Astrocyte of the hippocampus (primary cell): ENCODE data around the gene TMEM98.
"Not testable (repeated sequence)": the region's sequence is repeated elsewhere in the genome, so short reads cannot be mapped to it uniquely, and the experiment has no call there.

Experiments used
- DNase-seq: peaks from one replicate; pipeline ENCODE4 v3.0.0; 2011; ENCODE audit warnings: low read depth, low spot score

TMEM98 gene

GRCh38 chr17:32980230-32980629, 52.3 kb downstream of the TMEM98 start:
- no peak for DNase-seq

- not testable (repeated sequence) for DNase-seq
These were observed 53.7 kb downstream of the TMEM98 start for GRCh38 chr17:32981611-32982010.

GRCh38 chr17:32985050-32985756, 57.2 kb downstream of the TMEM98 start:
- no peak for DNase-seq

- not testable (repeated sequence) for DNase-seq
These were observed 59.5 kb downstream of the TMEM98 start for GRCh38 chr17:32987453-32987805.

- DNase-seq, result not testable (repeated sequence)
These were observed 59.9 kb downstream of the TMEM98 start for GRCh38 chr17:32987868-32988267.

- DNase-seq, result no peak
These were observed 60.6 kb downstream of the TMEM98 start for GRCh38 chr17:32988481-32989101.

- no peak for DNase-seq
These were observed 64.5 kb downstream of the TMEM98 start for GRCh38 chr17:32992321-32993033.

GRCh38 chr17:32993977-32994376, 66.0 kb downstream of the TMEM98 start:
- DNase-seq, result no peak
